ENCODE measurements around the gene FBXO48. TPM values are rescaled to one million over a fixed set of nuclear protein-coding genes. Genes with fewer than 3 reads are reported as not detected.
"Not testable (repeated sequence)": the region's sequence is repeated elsewhere in the genome, so short reads cannot be mapped to it uniquely, and the experiment has no call there.

Gene FBXO48
- total RNA-seq, 4 donors from 2014 or later: 0.61 to 0.95 (median 0.64) TPM

GRCh38 chr2:68448671-68449653, 18.1 kb downstream of the FBXO48 start:
- H3K9me3 ChIP-seq: no peaks in the 10 kb centered on the region
- H3K27me3 ChIP-seq: no peaks in the 10 kb centered on the region
- intact Hi-C loops (cut with DNase I): loop anchor here (10.0 kb wide), 1 partner anchor 324 kb away; no protein-coding TSS in a partner anchor
- no peak overlapping the region for H3K27ac ChIP-seq
- no peaks in the 10 kb centered on the region for H3K4me1 ChIP-seq
- no peak overlapping the region for H3K4me3 ChIP-seq
- 92 to 96% methylated on average over 17 to 23 of the region's 24 CpGs for WGBS, 2 donors
- TF ChIP-seq POLR2A (IDR thresholded peaks at IDR 0.05) (no peak), CTCF (IDR thresholded peaks at IDR 0.05) (no peak)
- DNase-seq: no peak
- H3K36me3 ChIP-seq: no peaks in the 10 kb centered on the region

- H3K9me3 ChIP-seq: no peaks in the 10 kb centered on the region
- no peak for DNase-seq
- intact Hi-C loops (cut with DNase I): loop anchor here (10.0 kb wide), 1 partner anchor 322 kb away; no protein-coding TSS in a partner anchor
- TF ChIP-seq POLR2A (IDR thresholded peaks at IDR 0.05) (no peak), CTCF (IDR thresholded peaks at IDR 0.05) (no peak)
- no peaks in the 10 kb centered on the region for H3K27me3 ChIP-seq
- H3K4me1 ChIP-seq: no peaks in the 10 kb centered on the region
- H3K36me3 ChIP-seq: no peaks in the 10 kb centered on the region
- H3K4me3 ChIP-seq: no peak overlapping the region
- 95 to 99% methylated on average over 6 to 15 of the region's 16 CpGs for WGBS, 2 donors
- H3K27ac ChIP-seq: no peak overlapping the region
Observed at GRCh38 chr2:68447118-68447517, 20.0 kb downstream of the FBXO48 start.

- WGBS, 2 donors: 80% methylated on average over 3 of the region's 3 CpGs
- H3K27ac ChIP-seq, DNase-seq, H3K4me1 ChIP-seq, H3K9me3 ChIP-seq, H3K27me3 ChIP-seq, H3K36me3 ChIP-seq, H3K4me3 ChIP-seq: not testable (repeated sequence)
- intact Hi-C loops (cut with DNase I): loop anchor here (10.0 kb wide), 1 partner anchor 322 kb away; no protein-coding TSS in a partner anchor
Observed at GRCh38 chr2:68446425-68446824, 20.7 kb downstream of the FBXO48 start.

- intact Hi-C loops (cut with DNase I): loop anchor here (5.0 to 10.0 kb wide), 2 partner anchors 80 to 317 kb away; no protein-coding TSS in a partner anchor
- H3K27me3 ChIP-seq: no peaks in the 10 kb centered on the region
- peaks cover 6 to 29% (median 6%) of the 10 kb centered on the region in 3 donors for H3K4me1 ChIP-seq
- no peak for DNase-seq
- no peaks in the 10 kb centered on the region for H3K9me3 ChIP-seq
- no peak overlapping the region for H3K4me3 ChIP-seq
- 82 to 84% methylated on average over 2 of the region's 2 CpGs for WGBS, 2 donors
- peak overlapping the region in 1 of 4 donors; percentile 65 for H3K27ac ChIP-seq
- no peak for TF ChIP-seq CTCF (IDR thresholded peaks at IDR 0.05)
- H3K36me3 ChIP-seq: no peaks in the 10 kb centered on the region
Observed at GRCh38 chr2:68441994-68442322, 25.1 kb downstream of the FBXO48 start.

GRCh38 chr2:68441179-68441993, 25.7 kb downstream of the FBXO48 start:
- 27 to 32% methylated on average over 6 of the region's 6 CpGs for WGBS, 2 donors
- no peaks in the 10 kb centered on the region for H3K27me3 ChIP-seq
- TF ChIP-seq CTCF (IDR thresholded peaks at IDR 0.05): peak; percentile 89 to 95 (median 92)
- TF ChIP-seq POLR2A (IDR thresholded peaks at IDR 0.05): no peak
- DNase-seq: peak; percentile 46
- H3K4me1 ChIP-seq: peaks cover 6 to 35% (median 11%) of the 10 kb centered on the region in 3 donors
- intact Hi-C loops (cut with DNase I): loop anchor here (5.0 to 10.0 kb wide), 2 partner anchors 79 to 317 kb away; no protein-coding TSS in a partner anchor
- H3K9me3 ChIP-seq: no peaks in the 10 kb centered on the region
- no peaks in the 10 kb centered on the region for H3K36me3 ChIP-seq
- H3K27ac ChIP-seq: peak overlapping the region in 3 of 4 donors; percentile 40 to 65 (median 46)
- no peak overlapping the region for H3K4me3 ChIP-seq

Measured in esophagus squamous epithelium (tissue), 5 donors.